KMS-11 (cell line): ENCODE data around the gene ADGRD1.

Source experiments
- H2AFZ ChIP-seq: fragments of 200-600 bp; sonication (generic); 2 replicates; pipeline ENCODE4 v1.6.1; 2016; ENCODE audit warnings: antibody characterized with exemption, mixed run types, low read depth
- H3K27ac ChIP-seq: fragments of 200-600 bp; sonication (generic); 2 replicates; pipeline ENCODE4 v1.6.1; 2016; ENCODE audit warnings: mild to moderate bottlenecking, mixed run types
- H3K27me3 ChIP-seq: fragments of 200-600 bp; sonication (generic); 2 replicates; pipeline ENCODE4 v1.6.1; 2017; ENCODE audit warnings: mild to moderate bottlenecking, low read depth, mixed run types, moderate library complexity; ENCODE audit not compliant: insufficient read depth
- H3K36me3 ChIP-seq: fragments of 200-600 bp; sonication (generic); 2 replicates; pipeline ENCODE4 v1.6.1; 2017; ENCODE audit warnings: mild to moderate bottlenecking, mixed run types; ENCODE audit not compliant: insufficient read depth
- H3K4me1 ChIP-seq: fragments of 200-600 bp; sonication (generic); 2 replicates; pipeline ENCODE4 v1.6.1; 2016; ENCODE audit warnings: mild to moderate bottlenecking, low read depth, mixed run types; ENCODE audit not compliant: poor library complexity, severe bottlenecking
- H3K4me2 ChIP-seq: fragments of 200-600 bp; sonication (generic); 2 replicates; pipeline ENCODE4 v1.7.0; 2016; ENCODE audit warnings: mild to moderate bottlenecking, mixed run types
- H3K4me3 ChIP-seq: fragments of 200-600 bp; sonication (generic); IDR thresholded peaks from 2 replicates; pipeline ENCODE4 v1.6.1; 2017; ENCODE audit warnings: low read depth, low read length, mixed read lengths; ENCODE audit not compliant: insufficient read depth
- H3K79me2 ChIP-seq: fragments of 200-600 bp; sonication (generic); 2 replicates; pipeline ENCODE4 v1.6.1; 2016; ENCODE audit warnings: low read depth, mixed run types; ENCODE audit not compliant: insufficient read depth
- H3K9ac ChIP-seq: fragments of 200-600 bp; sonication (generic); 2 replicates; pipeline ENCODE4 v1.6.1; 2016; ENCODE audit warnings: mild to moderate bottlenecking, mixed run types
- H4K20me1 ChIP-seq: fragments of 200-600 bp; sonication (generic); 2 replicates; pipeline ENCODE4 v1.6.1; 2016; ENCODE audit warnings: mild to moderate bottlenecking, mixed run types; ENCODE audit not compliant: insufficient read depth
- TF ChIP-seq, protein P1 (sequence below): fragments of 200-600 bp; sonication (generic); conservative IDR thresholded peaks from 2 replicates; pipeline ENCODE4 v1.6.1; 2017; ENCODE audit warnings: low read depth, mild to moderate bottlenecking, antibody characterized with exemption, low read length, moderate library complexity, mixed read lengths

Gene ADGRD1

DNA sequence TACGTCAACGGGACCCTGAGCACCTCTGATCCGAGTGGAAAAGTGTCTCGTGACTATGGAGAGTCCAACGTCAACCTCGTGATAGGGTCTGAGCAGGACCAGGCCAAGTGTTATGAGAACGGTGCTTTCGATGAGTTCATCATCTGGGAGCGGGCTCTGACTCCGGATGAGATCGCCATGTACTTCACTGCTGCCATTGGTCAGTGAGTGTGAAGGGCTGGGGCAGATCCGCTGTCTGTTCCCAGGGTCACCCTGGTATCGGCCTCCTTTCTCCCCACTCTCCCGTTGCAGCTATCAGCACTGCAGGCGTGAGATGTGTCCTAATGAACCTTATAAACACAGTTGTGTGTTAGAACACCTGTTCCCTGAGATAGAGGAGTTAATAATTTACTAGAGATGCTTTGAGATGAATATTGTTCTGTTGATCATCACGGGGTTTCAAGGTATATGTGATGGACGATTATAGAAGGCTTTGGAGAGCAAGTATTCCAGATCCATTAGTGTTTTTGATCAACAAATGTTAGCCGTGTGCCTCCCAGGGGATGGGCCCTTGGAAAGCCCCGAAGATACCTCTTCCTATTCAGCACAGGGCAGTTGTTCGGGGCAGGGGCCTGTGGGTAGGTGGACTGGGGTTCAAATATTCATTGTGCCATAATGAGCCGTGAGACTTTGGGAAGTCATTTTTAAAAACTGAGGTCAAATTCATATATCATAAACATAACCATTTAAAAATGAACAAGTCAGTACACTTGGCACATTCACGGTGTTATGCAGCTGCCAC lies 33.6 kb downstream of the ADGRD1 start:
- Histone ChIP-seq H3K36me3 (no peaks in the 10 kb centered on the region), H3K79me2 (no peaks in the 10 kb centered on the region), H4K20me1 (no peaks in the 10 kb centered on the region), H3K4me1 (no peaks in the 10 kb centered on the region), H3K27ac (no peak overlapping the region), H3K4me2 (no peak overlapping the region), H3K9ac (no peak overlapping the region), H3K4me3 (no peak overlapping the region), H2AFZ (no peak overlapping the region), H3K27me3 (no peaks in the 10 kb centered on the region)
- TF ChIP-seq, protein P1, sequence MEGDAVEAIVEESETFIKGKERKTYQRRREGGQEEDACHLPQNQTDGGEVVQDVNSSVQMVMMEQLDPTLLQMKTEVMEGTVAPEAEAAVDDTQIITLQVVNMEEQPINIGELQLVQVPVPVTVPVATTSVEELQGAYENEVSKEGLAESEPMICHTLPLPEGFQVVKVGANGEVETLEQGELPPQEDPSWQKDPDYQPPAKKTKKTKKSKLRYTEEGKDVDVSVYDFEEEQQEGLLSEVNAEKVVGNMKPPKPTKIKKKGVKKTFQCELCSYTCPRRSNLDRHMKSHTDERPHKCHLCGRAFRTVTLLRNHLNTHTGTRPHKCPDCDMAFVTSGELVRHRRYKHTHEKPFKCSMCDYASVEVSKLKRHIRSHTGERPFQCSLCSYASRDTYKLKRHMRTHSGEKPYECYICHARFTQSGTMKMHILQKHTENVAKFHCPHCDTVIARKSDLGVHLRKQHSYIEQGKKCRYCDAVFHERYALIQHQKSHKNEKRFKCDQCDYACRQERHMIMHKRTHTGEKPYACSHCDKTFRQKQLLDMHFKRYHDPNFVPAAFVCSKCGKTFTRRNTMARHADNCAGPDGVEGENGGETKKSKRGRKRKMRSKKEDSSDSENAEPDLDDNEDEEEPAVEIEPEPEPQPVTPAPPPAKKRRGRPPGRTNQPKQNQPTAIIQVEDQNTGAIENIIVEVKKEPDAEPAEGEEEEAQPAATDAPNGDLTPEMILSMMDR = no peak

DNA sequence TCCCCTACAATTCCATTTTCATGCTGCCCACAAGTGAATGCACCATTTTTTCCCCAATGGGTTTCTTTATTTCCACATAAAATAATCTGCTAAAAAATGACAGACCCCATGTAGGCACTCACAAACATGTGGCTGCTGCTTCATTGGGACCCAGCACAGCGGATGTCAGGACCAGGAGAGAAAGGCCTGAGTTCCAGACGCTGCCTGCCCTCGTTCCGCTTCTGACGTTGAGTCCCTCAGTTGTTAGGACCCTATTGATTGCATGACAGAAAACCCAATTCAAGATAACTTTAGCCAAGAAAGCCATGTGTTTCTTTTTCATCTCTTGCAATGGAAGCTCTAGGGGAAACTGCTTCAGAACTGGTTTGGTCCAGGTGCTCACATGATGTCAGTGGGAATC lies 34.6 kb downstream of the ADGRD1 start:
- TF ChIP-seq, protein P1 = no peak
- Histone ChIP-seq H3K36me3 (no peaks in the 10 kb centered on the region), H3K9ac (no peak overlapping the region), H3K27ac (no peak overlapping the region), H3K4me3 (no peak overlapping the region), H3K4me1 (no peaks in the 10 kb centered on the region), H2AFZ (no peak overlapping the region), H3K27me3 (no peaks in the 10 kb centered on the region), H3K4me2 (no peak overlapping the region), H4K20me1 (no peaks in the 10 kb centered on the region), H3K79me2 (no peaks in the 10 kb centered on the region)

DNA sequence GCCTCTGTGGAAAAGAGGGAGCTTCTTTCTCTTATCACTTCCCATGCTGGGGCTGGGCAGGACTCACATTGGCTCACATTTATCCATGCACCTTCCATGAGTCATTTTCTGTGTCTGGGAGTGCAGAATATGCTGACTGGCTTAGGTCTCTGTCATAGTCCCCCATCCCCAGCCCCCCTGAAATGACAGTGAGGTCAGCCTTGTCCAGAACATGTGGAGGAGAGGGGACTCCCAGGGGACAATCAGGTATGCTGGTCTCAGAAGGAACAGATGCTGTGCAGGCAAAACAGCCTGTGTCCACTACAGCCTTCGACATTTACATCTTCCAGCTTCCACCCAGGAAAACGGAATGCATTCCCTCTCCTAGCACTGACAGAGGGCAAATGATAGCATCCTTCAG lies 35.0 kb downstream of the ADGRD1 start:
- H3K4me1 ChIP-seq = no peaks in the 10 kb centered on the region
- no peaks in the 10 kb centered on the region for H3K79me2 ChIP-seq
- TF ChIP-seq, protein P1 = no peak
- no peak overlapping the region for H3K27ac ChIP-seq
- no peak overlapping the region for H3K4me2 ChIP-seq
- no peaks in the 10 kb centered on the region for H3K27me3 ChIP-seq
- H3K36me3 ChIP-seq = no peaks in the 10 kb centered on the region
- H3K9ac ChIP-seq = no peak overlapping the region
- H3K4me3 ChIP-seq = no peak overlapping the region
- H4K20me1 ChIP-seq = no peaks in the 10 kb centered on the region
- no peak overlapping the region for H2AFZ ChIP-seq

DNA sequence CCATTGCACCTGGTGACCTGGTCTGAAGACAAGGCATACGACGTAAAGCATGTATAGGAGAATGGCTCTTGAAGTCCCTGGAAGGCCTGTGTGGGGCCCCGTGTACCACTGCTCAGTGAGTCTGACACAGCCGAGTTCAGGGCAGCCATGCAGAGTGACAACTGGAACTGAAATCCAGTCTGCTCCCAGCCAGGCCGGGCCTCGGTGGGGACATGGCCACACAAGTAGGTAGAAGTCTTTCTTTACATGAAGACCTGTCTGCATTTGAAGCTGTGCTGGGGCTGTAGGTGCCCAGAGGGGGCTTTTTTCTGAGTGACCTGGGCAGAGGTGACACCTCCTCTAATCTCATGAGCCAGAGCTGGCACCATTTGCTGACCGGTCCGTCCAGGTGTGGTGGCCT lies 35.7 kb downstream of the ADGRD1 start:
- no peak overlapping the region for H3K27ac ChIP-seq
- no peak overlapping the region for H3K4me2 ChIP-seq
- no peaks in the 10 kb centered on the region for H4K20me1 ChIP-seq
- no peak overlapping the region for H3K9ac ChIP-seq
- H3K4me3 ChIP-seq = no peak overlapping the region
- no peak overlapping the region for H2AFZ ChIP-seq
- H3K36me3 ChIP-seq = no peaks in the 10 kb centered on the region
- no peaks in the 10 kb centered on the region for H3K27me3 ChIP-seq
- TF ChIP-seq, protein P1 = no peak
- no peaks in the 10 kb centered on the region for H3K4me1 ChIP-seq
- H3K79me2 ChIP-seq = no peaks in the 10 kb centered on the region
